ENCODE results near the gene COLQ.

DNA sequence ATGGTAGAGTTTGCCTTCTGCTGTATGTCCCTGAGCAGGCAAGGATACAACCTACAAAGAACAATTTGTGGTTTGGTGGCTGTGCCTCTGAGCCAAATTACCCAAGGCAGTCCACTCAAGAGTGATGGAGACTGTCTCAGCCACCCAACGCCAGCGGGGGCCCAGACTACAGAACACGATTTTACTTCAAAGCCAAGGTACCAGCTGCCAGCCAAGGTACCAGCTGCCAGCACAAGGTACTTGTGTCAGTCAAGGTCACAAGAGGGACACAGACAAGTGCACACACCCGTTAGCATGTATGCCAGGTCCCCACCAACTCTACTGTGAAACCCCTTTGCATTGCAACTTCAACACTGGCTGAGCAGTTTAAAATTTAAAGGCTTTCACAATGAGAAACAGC is 23.5 kb downstream of the COLQ start:
- TF ChIP-seq, protein P1, sequence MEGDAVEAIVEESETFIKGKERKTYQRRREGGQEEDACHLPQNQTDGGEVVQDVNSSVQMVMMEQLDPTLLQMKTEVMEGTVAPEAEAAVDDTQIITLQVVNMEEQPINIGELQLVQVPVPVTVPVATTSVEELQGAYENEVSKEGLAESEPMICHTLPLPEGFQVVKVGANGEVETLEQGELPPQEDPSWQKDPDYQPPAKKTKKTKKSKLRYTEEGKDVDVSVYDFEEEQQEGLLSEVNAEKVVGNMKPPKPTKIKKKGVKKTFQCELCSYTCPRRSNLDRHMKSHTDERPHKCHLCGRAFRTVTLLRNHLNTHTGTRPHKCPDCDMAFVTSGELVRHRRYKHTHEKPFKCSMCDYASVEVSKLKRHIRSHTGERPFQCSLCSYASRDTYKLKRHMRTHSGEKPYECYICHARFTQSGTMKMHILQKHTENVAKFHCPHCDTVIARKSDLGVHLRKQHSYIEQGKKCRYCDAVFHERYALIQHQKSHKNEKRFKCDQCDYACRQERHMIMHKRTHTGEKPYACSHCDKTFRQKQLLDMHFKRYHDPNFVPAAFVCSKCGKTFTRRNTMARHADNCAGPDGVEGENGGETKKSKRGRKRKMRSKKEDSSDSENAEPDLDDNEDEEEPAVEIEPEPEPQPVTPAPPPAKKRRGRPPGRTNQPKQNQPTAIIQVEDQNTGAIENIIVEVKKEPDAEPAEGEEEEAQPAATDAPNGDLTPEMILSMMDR (IDR thresholded peaks at IDR 0.05), result no peak
- TF ChIP-seq POLR2A (IDR thresholded peaks at IDR 0.05), result no peak

Measured in body of pancreas (tissue), 4 donors.